GM23338 (cell line): Measurements from ENCODE around the gene CACNA2D4. TPM values are rescaled to one million over a fixed set of nuclear protein-coding genes. Genes with fewer than 3 reads are reported as not detected.
"Not testable (repeated sequence)": the region's sequence is repeated elsewhere in the genome, so short reads cannot be mapped to it uniquely, and the experiment has no call there.

Experiments
- ATAC-seq: fragments of 200-7000 bp; cut with Tn5 transposase; 3 replicates; pipeline ENCODE4 v1.9.1; 2020
- DNase-seq: peaks from one replicate; pipeline ENCODE4 v3.0.0-alpha.2; 2015; ENCODE audit warnings: low spot score
- H2AFZ ChIP-seq: fragments of 200-600 bp; sonication (generic); 2 replicates; pipeline ENCODE4 v1.8.0; 2016; ENCODE audit warnings: antibody characterized with exemption, mild to moderate bottlenecking, moderate library complexity
- H3F3A ChIP-seq: fragments of 200-600 bp; sonication (generic); replicated peaks from 2 replicates; pipeline ENCODE4 v1.8.0; 2017; ENCODE audit warnings: antibody characterized with exemption, mixed run types, low read depth
- H3K27ac ChIP-seq: fragments of 200-600 bp; sonication (generic); 2 replicates; pipeline ENCODE4 v1.6.1; 2016; ENCODE audit warnings: low read depth
- H3K27me3 ChIP-seq: fragments of 200-600 bp; sonication (generic); 2 replicates; pipeline ENCODE4 v1.8.0; 2016; ENCODE audit warnings: mild to moderate bottlenecking, mixed run types, moderate library complexity; ENCODE audit not compliant: insufficient read depth
- H3K36me3 ChIP-seq: fragments of 200-600 bp; sonication (generic); 2 replicates; pipeline ENCODE4 v1.8.0; 2016; ENCODE audit warnings: mild to moderate bottlenecking; ENCODE audit not compliant: insufficient read depth
- H3K4me1 ChIP-seq: fragments of 200-600 bp; sonication (generic); 2 replicates; pipeline ENCODE4 v1.8.0; 2016; ENCODE audit warnings: mild to moderate bottlenecking, moderate library complexity; ENCODE audit not compliant: insufficient read depth
- H3K4me2 ChIP-seq: fragments of 200-600 bp; sonication (generic); 2 replicates; pipeline ENCODE4 v1.7.1; 2017; ENCODE audit warnings: mixed run types
- H3K4me3 ChIP-seq: fragments of 200-600 bp; sonication (generic); 2 replicates; pipeline ENCODE4 v1.6.1; 2016; ENCODE audit warnings: mixed run types
- H3K79me2 ChIP-seq: fragments of 200-600 bp; sonication (generic); replicated peaks from 2 replicates; pipeline ENCODE4 v1.8.0; 2017; ENCODE audit warnings: mild to moderate bottlenecking; ENCODE audit not compliant: insufficient read depth
- H3K9me2 ChIP-seq: fragments of 200-600 bp; sonication (generic); 2 replicates; pipeline ENCODE4 v1.8.0; 2017; ENCODE audit not compliant: insufficient read depth
- H4K20me1 ChIP-seq: fragments of 200-600 bp; sonication (generic); replicated peaks from 2 replicates; pipeline ENCODE4 v1.8.0; 2017; ENCODE audit warnings: mild to moderate bottlenecking; ENCODE audit not compliant: insufficient read depth
- H3K27ac Mint-ChIP-seq: 2 replicates; pipeline ENCODE4 v1.8.0; 2020; ENCODE audit warnings: inconsistent platforms, mild to moderate bottlenecking, moderate library complexity, mixed read lengths
- H3K27me3 Mint-ChIP-seq: 3 replicates; pipeline ENCODE4 v1.8.0; 2022; ENCODE audit warnings: low read depth, mild to moderate bottlenecking, moderate library complexity, mixed read lengths, inconsistent platforms; ENCODE audit not compliant: insufficient read depth, poor library complexity
- H3K36me3 Mint-ChIP-seq: 3 replicates; pipeline ENCODE4 v1.8.0; 2021; ENCODE audit warnings: low read depth, mild to moderate bottlenecking, inconsistent platforms, moderate library complexity, mixed read lengths
- H3K4me1 Mint-ChIP-seq: 3 replicates; pipeline ENCODE4 v1.8.0; 2020; ENCODE audit warnings: mild to moderate bottlenecking, inconsistent platforms, mixed read lengths
- H3K4me3 Mint-ChIP-seq: 3 replicates; pipeline ENCODE4 v1.8.0; 2021; ENCODE audit warnings: moderate library complexity, mild to moderate bottlenecking, inconsistent platforms, mixed read lengths
- H3K9me3 Mint-ChIP-seq: 3 replicates; pipeline ENCODE4 v1.8.0; 2020; ENCODE audit warnings: moderate library complexity, mild to moderate bottlenecking, inconsistent platforms, mixed read lengths
- CREB1 ChIP-seq: fragments of 250-450 bp; sonication (Bioruptor Pico); IDR thresholded peaks from 2 replicates; pipeline ENCODE4 v1.5.0; 2020; ENCODE audit warnings: low read depth, mild to moderate bottlenecking, moderate library complexity
- EZH2 ChIP-seq: fragments of 200-600 bp; sonication (generic); IDR thresholded peaks from one replicate; pipeline ENCODE4 v1.8.0; 2017; ENCODE audit warnings: antibody characterized with exemption, mild to moderate bottlenecking, low read depth; ENCODE audit not compliant: unreplicated experiment
- EZH2phosphoT487 ChIP-seq: fragments of 200-600 bp; sonication (generic); IDR thresholded peaks from one replicate; pipeline ENCODE4 v1.8.1; 2018; ENCODE audit warnings: antibody characterized with exemption; ENCODE audit not compliant: unreplicated experiment
- JUNB ChIP-seq: IDR thresholded peaks from one replicate; pipeline ENCODE4 v1.6.1; 2016; ENCODE audit warnings: antibody characterized with exemption; ENCODE audit not compliant: unreplicated experiment
- POLR2AphosphoS5 ChIP-seq: IDR thresholded peaks from 2 replicates; pipeline ENCODE4 v1.6.1; 2016; ENCODE audit warnings: antibody characterized with exemption, low read depth
- STAT1 ChIP-seq: IDR thresholded peaks from one replicate; pipeline ENCODE4 v1.6.1; 2016; ENCODE audit warnings: antibody characterized with exemption; ENCODE audit not compliant: unreplicated experiment
- ZNF331 ChIP-seq: fragments of 250-450 bp; sonication (Bioruptor Pico); IDR thresholded peaks from 2 replicates; pipeline ENCODE4 v1.5.0; 2020; ENCODE audit warnings: low read depth, mild to moderate bottlenecking, moderate library complexity
- ZNF462 ChIP-seq: fragments of 250-450 bp; sonication (Bioruptor Pico); IDR thresholded peaks from 2 replicates; pipeline ENCODE4 v1.5.0; 2020; ENCODE audit warnings: mild to moderate bottlenecking, moderate library complexity
- polyA plus RNA-seq: library from polyadenylated mRNA; unstranded; fragments of >200 nt; fragmentation: Nextera tagmentation; extraction: Ambion mirVana; gene quantifications from 2 replicates; pipeline ENCODE4 v1.2.1, GENCODE V29; 2016
- total RNA-seq: library from RNA; depleted of rRNA; stranded (reverse); fragments of >200 nt; shearing (Covaris generic); gene quantifications from 2 replicates; pipeline ENCODE4 v1.2.3, GENCODE V29; 2014
- TF ChIP-seq, protein P1 (sequence below), 2 experiments: fragments of 200-600 bp in 1 of 2; sonication (generic) in 1 of 2; conservative IDR thresholded peaks; 2 replicates each; pipeline versions ENCODE4 v1.5.1 to v1.6.1; 2016 to 2017; ENCODE audit warnings: antibody characterized with exemption in 2 of 2, low read depth in 2 of 2, mild to moderate bottlenecking in 2 of 2, moderate library complexity in 1 of 2
- TF ChIP-seq, protein P2 (sequence below): IDR thresholded peaks from 2 replicates; pipeline ENCODE4 v1.6.1; 2016; ENCODE audit warnings: antibody characterized with exemption
- TF ChIP-seq, protein P3 (sequence below): IDR thresholded peaks from one replicate; pipeline ENCODE4 v1.6.1; 2018; ENCODE audit warnings: antibody characterized with exemption; ENCODE audit not compliant: unreplicated experiment

CACNA2D4 gene
- total and polyA plus RNA-seq, 2 experiments from 2014 or later = 0.07 to 0.24 TPM

GRCh38 chr12:1819050-1819449 is 99.4 kb downstream of the CACNA2D4 start:
- Histone ChIP-seq H3K79me2 (no peaks in the 10 kb centered on the region), H3K27me3 (peaks cover 20% of the 10 kb centered on the region), H3K4me2 (no peak overlapping the region), H3K27ac (no peak overlapping the region), H3K36me3 (no peaks in the 10 kb centered on the region), H3K4me3 (no peak overlapping the region), H3K9me2 (no peaks in the 10 kb centered on the region), H2AFZ (no peak overlapping the region), H3K4me1 (no peaks in the 10 kb centered on the region), H3F3A (no peaks in the 10 kb centered on the region), H4K20me1 (no peaks in the 10 kb centered on the region)
- ATAC-seq (no peak), DNase-seq (no peak)
- H3K36me3 Mint-ChIP-seq = no peaks in the 10 kb centered on the region
- H3K27ac Mint-ChIP-seq = no peak overlapping the region
- H3K4me3 Mint-ChIP-seq = no peak overlapping the region
- H3K9me3 Mint-ChIP-seq = no peaks in the 10 kb centered on the region; the same call in 1 of the 3 replicates
- peaks cover 18% of the 10 kb centered on the region for H3K4me1 Mint-ChIP-seq
- no peak for TF ChIP-seq EZH2
- TF ChIP-seq ZNF331 = no peak
- TF ChIP-seq STAT1 = no peak
- TF ChIP-seq, protein P1, sequence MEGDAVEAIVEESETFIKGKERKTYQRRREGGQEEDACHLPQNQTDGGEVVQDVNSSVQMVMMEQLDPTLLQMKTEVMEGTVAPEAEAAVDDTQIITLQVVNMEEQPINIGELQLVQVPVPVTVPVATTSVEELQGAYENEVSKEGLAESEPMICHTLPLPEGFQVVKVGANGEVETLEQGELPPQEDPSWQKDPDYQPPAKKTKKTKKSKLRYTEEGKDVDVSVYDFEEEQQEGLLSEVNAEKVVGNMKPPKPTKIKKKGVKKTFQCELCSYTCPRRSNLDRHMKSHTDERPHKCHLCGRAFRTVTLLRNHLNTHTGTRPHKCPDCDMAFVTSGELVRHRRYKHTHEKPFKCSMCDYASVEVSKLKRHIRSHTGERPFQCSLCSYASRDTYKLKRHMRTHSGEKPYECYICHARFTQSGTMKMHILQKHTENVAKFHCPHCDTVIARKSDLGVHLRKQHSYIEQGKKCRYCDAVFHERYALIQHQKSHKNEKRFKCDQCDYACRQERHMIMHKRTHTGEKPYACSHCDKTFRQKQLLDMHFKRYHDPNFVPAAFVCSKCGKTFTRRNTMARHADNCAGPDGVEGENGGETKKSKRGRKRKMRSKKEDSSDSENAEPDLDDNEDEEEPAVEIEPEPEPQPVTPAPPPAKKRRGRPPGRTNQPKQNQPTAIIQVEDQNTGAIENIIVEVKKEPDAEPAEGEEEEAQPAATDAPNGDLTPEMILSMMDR (conservative IDR thresholded peaks at IDR 0.05; ENCODE audit: low read depth in 2 of 2) = no peak
- TF ChIP-seq, protein P2, sequence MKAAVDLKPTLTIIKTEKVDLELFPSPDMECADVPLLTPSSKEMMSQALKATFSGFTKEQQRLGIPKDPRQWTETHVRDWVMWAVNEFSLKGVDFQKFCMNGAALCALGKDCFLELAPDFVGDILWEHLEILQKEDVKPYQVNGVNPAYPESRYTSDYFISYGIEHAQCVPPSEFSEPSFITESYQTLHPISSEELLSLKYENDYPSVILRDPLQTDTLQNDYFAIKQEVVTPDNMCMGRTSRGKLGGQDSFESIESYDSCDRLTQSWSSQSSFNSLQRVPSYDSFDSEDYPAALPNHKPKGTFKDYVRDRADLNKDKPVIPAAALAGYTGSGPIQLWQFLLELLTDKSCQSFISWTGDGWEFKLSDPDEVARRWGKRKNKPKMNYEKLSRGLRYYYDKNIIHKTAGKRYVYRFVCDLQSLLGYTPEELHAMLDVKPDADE = no peak
- TF ChIP-seq EZH2phosphoT487 = no peak
- no peak for TF ChIP-seq ZNF462
- TF ChIP-seq, protein P3, sequence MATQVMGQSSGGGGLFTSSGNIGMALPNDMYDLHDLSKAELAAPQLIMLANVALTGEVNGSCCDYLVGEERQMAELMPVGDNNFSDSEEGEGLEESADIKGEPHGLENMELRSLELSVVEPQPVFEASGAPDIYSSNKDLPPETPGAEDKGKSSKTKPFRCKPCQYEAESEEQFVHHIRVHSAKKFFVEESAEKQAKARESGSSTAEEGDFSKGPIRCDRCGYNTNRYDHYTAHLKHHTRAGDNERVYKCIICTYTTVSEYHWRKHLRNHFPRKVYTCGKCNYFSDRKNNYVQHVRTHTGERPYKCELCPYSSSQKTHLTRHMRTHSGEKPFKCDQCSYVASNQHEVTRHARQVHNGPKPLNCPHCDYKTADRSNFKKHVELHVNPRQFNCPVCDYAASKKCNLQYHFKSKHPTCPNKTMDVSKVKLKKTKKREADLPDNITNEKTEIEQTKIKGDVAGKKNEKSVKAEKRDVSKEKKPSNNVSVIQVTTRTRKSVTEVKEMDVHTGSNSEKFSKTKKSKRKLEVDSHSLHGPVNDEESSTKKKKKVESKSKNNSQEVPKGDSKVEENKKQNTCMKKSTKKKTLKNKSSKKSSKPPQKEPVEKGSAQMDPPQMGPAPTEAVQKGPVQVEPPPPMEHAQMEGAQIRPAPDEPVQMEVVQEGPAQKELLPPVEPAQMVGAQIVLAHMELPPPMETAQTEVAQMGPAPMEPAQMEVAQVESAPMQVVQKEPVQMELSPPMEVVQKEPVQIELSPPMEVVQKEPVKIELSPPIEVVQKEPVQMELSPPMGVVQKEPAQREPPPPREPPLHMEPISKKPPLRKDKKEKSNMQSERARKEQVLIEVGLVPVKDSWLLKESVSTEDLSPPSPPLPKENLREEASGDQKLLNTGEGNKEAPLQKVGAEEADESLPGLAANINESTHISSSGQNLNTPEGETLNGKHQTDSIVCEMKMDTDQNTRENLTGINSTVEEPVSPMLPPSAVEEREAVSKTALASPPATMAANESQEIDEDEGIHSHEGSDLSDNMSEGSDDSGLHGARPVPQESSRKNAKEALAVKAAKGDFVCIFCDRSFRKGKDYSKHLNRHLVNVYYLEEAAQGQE = no peak
- no peak for TF ChIP-seq POLR2AphosphoS5
- TF ChIP-seq CREB1 (CRISPR knock-in tag) = no peak
- TF ChIP-seq JUNB = no peak
- peaks cover 36% of the 10 kb centered on the region for H3K27me3 Mint-ChIP-seq

GRCh38 chr12:1817928-1818327 is 100.5 kb downstream of the CACNA2D4 start:
- peaks cover 20% of the 10 kb centered on the region for H3K27me3 ChIP-seq
- DNase-seq = not testable (repeated sequence)
- H3K4me1 Mint-ChIP-seq = peaks cover 18% of the 10 kb centered on the region

More at GRCh38 chr12:1817928-1818327, 100.5 kb downstream of the CACNA2D4 start:
- H3K4me1 ChIP-seq, H3F3A ChIP-seq, H3K36me3 Mint-ChIP-seq, ATAC-seq, H3K27ac ChIP-seq, H3K27ac Mint-ChIP-seq, H3K79me2 ChIP-seq, H3K4me3 ChIP-seq, H3K9me3 Mint-ChIP-seq, H3K9me2 ChIP-seq, H2AFZ ChIP-seq, H4K20me1 ChIP-seq, H3K4me3 Mint-ChIP-seq, H3K36me3 ChIP-seq, H3K4me2 ChIP-seq: not testable (repeated sequence)
- peaks cover 34% of the 10 kb centered on the region for H3K27me3 Mint-ChIP-seq
